Heart left ventricle (tissue), 16 donors: Measurements from ENCODE around the gene NUDT4B. TPM values are rescaled to one million over a fixed set of nuclear protein-coding genes. Genes with fewer than 3 reads are reported as not detected.
"Not testable (repeated sequence)": the region's sequence is repeated elsewhere in the genome, so short reads cannot be mapped to it uniquely, and the experiment has no call there.

Experiments used
- ATAC-seq, 4 donors: fragments of 200-7000 bp; cut with Tn5 transposase; one replicate each; pipeline ENCODE4 v1.9.1; 2020 to 2022; ENCODE audit warnings: moderate library complexity in 4 of 4, mild to moderate bottlenecking in 3 of 4, moderate number of reproducible peaks in 1 of 4
- DNase-seq, 5 donors: peaks; one replicate each; pipeline ENCODE4 v3.0.0-alpha.2; 2020
- H3K27ac ChIP-seq, 12 donors: fragments of 200-600 bp; sonication (generic) in 4 of 12; one replicate each; pipeline versions ENCODE4 v1.5.0 to v1.8.0; 2016 to 2022; ENCODE audit warnings: mild to moderate bottlenecking in 2 of 12
- H3K27me3 ChIP-seq, 9 donors: fragments of 200-600 bp; sonication (generic) in 2 of 9; one replicate each; pipeline versions ENCODE4 v1.5.1 to v1.8.0; 2016 to 2022; ENCODE audit warnings: mild to moderate bottlenecking in 3 of 9
- H3K36me3 ChIP-seq, 9 donors: fragments of 200-600 bp; sonication (generic) in 2 of 9; one replicate each; pipeline versions ENCODE4 v1.5.0 to v1.8.0; 2018 to 2022; ENCODE audit warnings: mild to moderate bottlenecking in 2 of 9
- H3K4me1 ChIP-seq, 12 donors: fragments of 200-600 bp; sonication (generic) in 4 of 12; one replicate each; pipeline versions ENCODE4 v1.5.0 to v1.8.0; 2016 to 2022; ENCODE audit warnings: mild to moderate bottlenecking in 3 of 12
- H3K4me3 ChIP-seq, 12 donors: fragments of 200-600 bp; sonication (generic) in 4 of 12; one replicate each; pipeline versions ENCODE4 v1.5.0 to v1.8.0; 2017 to 2022; ENCODE audit warnings: mild to moderate bottlenecking in 9 of 12, moderate library complexity in 4 of 12
- H3K9me3 ChIP-seq, 12 donors: fragments of 200-600 bp; sonication (generic) in 4 of 12; one replicate each; pipeline versions ENCODE4 v1.5.0 to v1.8.0; 2016 to 2022; ENCODE audit warnings: mild to moderate bottlenecking in 1 of 12
- whole genome bisulfite sequencing, 4 donors: extraction: QIAGEN DNeasy Blood & Tissue Kit in 2 of 4; methylation state at CpG; one replicate each; pipeline versions ENCODE4 v1.1.5 to v1.1.7; 2013 to 2018; 5-methylcytosine and 5-hydroxymethylcytosine counted together
- intact Hi-C, 10 donors: fragments of 100-400 bp; cut with DNase I; formaldehyde crosslinking; loops; one replicate each; pipeline versions ENCODE4 v1.11.1 to v1.14.2; 2022
- polyA plus RNA-seq, 2 donors: library from polyadenylated mRNA; stranded (reverse); fragments of 200-250 nt; gene quantifications; one replicate each; pipeline ENCODE4 v1.2.3, GENCODE V29; 2013
- total RNA-seq, 9 donors: library from RNA; depleted of rRNA in 2 of 9; stranded (reverse); fragments of >200 nt in 2 of 9; fragmentation: NEBNext Ultra II Directional in 3 of 9; extraction: Animal tissue kit (Norgen Biotek cat#: 25700) in 3 of 9; gene quantifications; one replicate each; pipeline versions ENCODE4 v1.1.0 to v1.2.4, GENCODE V29; 2016 to 2023
- donor health status: ischemic (EF 13 %, LVEDD 7.1; RV severe dilation, severe dysfunction).
- donor health status: healthy with polysubstance abuse.
- donor health status: DM: no; HTN: yes; CAD: no.
- donor health status: DM: no; HTN: no; CAD: no.
- donor health status: ischemic (EF 25% LVEDD 6.9; RV normal size, moderate dysfunction).
- donor health status: ischemic (EF 25% LVEDD 5.7; RV mildly dilated, moderate dysfunction).
- donor health status: healthy.
- donor health status: DM: yes; HTN: yes; CAD: no.
- donor health status: ischemic (EF 35%, LVEDD 5.7; RV mildly dilated, moderate dysfunction).
- donor health status: nonischemic (EF 11% LVEDD 7.7; RV severe dilation, severe dysfunction).
- donor health status: DM: yes; HTN: yes; CAD: no.
- donor health status: PGD.
- donor health status: ischemic (EF 29% LVEDD 5.4; RV normal size, mild dysfunction).
- donor health status: nonischemic (EF 23%, LVEDD 6.1; RV moderate dilation, normal function).

Gene NUDT4B
- total and polyA plus RNA-seq, 11 donors = 0.50 to 267 (median 23.8) TPM; not detected in 5

DNA sequence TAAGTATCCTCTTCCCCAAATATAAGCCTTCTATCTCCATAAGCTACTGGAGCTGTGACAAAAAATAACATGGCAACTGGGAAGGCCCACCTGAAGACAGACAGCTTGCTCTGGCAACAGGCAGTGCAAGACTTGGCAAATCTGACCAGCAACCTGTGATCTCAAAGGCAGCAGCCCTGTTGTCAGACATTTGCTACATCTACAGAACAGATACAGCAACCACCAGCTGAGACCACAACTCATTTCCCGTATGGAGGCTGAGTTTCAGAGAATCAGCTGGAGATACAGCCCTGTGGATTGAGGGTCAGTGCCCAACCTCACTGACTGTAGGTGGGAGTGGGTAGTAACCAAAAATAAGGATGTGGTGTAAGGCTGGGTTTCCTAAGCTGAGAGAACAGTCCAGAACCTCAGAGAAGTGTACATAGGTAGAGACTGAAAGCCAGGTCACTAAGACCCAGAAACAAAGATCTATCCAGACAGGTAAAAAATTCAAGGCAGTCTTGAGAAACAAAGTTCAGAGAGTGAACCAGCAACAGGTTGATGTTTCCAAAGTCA, 31.5 kb upstream of the NUDT4B start:
- intact Hi-C loops, H3K27ac ChIP-seq, ATAC-seq, H3K9me3 ChIP-seq, H3K27me3 ChIP-seq, DNase-seq, H3K36me3 ChIP-seq, H3K4me3 ChIP-seq, H3K4me1 ChIP-seq: not testable (repeated sequence)
- no CpG with 5 or more reads among the region's 1 CpG for WGBS, 4 donors

DNA sequence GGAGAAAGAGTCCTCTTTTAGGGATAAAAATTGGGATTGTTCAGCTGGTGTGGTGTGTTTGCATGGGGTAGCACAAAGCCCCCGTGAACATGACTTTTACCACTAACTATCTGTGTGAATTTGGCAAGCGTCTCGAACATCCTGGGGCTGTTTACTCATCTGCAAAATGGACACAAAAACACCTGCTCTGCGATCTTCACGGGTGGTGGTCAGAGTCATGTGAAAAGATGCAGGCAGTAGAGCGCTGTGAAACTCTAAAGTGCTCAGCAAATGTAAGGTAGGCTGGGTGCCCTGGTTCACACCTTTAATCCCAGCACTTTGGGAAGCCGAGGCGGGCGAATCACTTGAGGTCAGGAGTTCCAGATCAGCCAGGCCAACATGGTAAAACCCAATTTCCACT, 27.7 kb upstream of the NUDT4B start:
- intact Hi-C loops = not testable (repeated sequence)

DNA sequence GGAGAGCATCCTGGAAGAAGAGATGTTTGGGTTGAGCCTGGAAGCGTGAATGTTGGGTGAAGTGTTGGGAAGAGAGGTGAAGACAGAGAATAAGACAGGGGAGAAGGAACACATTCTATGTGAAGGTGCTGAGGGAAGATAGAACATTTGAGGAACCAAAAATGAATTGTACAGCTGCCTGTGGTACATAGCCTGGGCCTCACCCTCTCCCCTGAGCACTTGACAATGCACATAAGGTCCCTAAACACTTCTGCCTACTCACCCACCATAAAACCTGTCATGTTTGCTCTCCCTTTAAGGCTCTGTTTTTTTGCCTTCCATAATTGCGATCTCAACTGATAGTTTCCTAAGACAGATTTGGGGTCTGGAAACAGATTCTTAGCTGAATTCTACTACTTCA, 25.8 kb upstream of the NUDT4B start:
- DNase-seq, ATAC-seq, intact Hi-C loops: not testable (repeated sequence)

More for the DNA sequence above, 27.7 kb upstream of the NUDT4B start:
- H3K4me1 ChIP-seq, H3K9me3 ChIP-seq, DNase-seq, H3K36me3 ChIP-seq, H3K27ac ChIP-seq, H3K4me3 ChIP-seq, ATAC-seq, H3K27me3 ChIP-seq: not testable (repeated sequence)
- WGBS, 4 donors = no CpG with 5 or more reads among the region's 9 CpGs

DNA sequence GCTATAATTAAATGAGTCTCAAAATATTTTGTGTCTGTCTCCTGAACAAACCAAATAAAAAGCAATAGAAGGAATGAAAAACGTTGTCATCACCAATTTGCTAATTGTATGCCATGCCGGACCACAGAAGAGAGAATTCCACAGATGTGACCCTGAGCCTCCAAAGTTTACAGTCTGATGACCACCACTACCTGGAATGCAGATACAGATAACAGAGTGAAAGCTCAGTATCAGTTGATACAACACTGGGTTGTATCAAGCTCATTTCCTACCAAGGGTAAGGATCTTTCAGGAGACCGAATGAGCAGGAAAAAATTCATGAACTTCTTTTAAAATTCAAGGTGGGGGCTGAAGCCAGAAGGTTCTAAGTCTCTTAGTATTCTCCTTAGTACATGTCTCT, 25.1 kb upstream of the NUDT4B start:
- H3K4me1 ChIP-seq, H3K36me3 ChIP-seq, DNase-seq, H3K4me3 ChIP-seq, H3K27me3 ChIP-seq, H3K9me3 ChIP-seq, H3K27ac ChIP-seq, intact Hi-C loops, ATAC-seq: not testable (repeated sequence)
- no CpG with 5 or more reads among the region's 3 CpGs for WGBS, 4 donors

More for the DNA sequence above, 25.8 kb upstream of the NUDT4B start:
- not testable (repeated sequence) for H3K9me3 ChIP-seq, H3K27me3 ChIP-seq, H3K27ac ChIP-seq, H3K4me3 ChIP-seq, H3K4me1 ChIP-seq, H3K36me3 ChIP-seq
- WGBS, 4 donors = no CpG with 5 or more reads among the region's 2 CpGs

DNA sequence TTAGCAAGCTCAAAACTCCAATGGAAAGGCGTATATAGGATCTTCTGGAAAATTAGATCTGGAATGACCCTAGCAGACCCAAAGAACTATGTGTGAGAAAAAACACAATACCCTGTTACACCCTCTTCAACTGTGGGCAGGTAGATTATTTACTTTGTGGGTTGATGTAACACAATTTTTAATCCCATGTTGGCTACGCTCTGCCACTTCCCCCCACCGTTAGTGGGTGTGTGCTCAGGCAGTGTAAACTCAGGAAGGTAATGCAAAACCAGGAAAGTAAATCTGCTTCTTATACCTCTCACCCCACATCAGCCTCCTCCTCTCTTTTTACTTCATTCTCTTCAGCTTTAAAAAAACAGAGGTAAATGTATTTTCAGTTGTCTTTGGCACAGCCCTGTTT, 23.7 kb upstream of the NUDT4B start:
- H3K36me3 ChIP-seq, intact Hi-C loops, H3K27ac ChIP-seq, H3K9me3 ChIP-seq, H3K4me3 ChIP-seq, H3K27me3 ChIP-seq, DNase-seq, ATAC-seq, H3K4me1 ChIP-seq: not testable (repeated sequence)
- no CpG with 5 or more reads among the region's 3 CpGs for WGBS, 4 donors

DNA sequence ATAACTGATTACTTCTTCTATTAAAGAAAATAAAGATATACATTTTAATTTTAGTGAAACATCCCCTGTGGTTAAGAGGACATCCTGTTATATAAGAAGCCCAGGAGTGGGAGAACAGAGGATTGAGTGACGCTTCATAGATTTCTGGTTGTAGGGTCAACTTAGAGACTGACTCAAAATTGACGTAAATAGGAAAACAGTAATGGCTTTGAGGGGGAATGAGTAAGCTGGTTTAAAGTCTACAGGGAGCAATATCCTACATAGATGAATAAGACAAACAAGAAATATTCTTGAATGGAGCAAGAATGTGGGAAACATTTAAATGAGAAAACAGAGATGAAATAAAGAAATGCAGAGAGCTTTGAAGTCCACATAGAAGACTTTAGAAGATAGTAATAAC, 20.7 kb upstream of the NUDT4B start:
- peak in 2 of 4 donors; percentile 23 to 62 for ATAC-seq
- H3K9me3 ChIP-seq, DNase-seq, H3K4me1 ChIP-seq, H3K27me3 ChIP-seq, H3K27ac ChIP-seq, intact Hi-C loops, H3K4me3 ChIP-seq, H3K36me3 ChIP-seq: not testable (repeated sequence)
- no CpG with 5 or more reads among the region's 2 CpGs for WGBS, 4 donors

DNA sequence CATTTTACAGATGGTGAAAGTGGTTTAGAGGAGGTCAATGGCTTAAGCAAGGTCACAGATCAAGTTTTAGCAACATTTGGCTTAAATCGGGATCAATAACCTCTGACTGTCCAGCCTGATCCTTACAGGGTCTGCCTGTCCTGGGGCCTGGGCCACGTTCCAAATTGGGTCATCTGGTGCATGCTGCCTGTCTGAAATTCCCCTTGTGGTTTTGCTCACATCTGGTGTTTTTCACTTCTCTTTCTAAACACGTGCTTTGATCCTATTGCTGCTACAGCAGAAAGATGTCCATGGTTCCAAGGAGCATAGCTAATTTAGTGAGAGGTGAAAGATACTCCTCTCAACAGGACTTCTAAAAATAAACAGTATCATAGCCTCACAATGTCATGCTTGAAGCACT, 19.4 kb upstream of the NUDT4B start:
- intact Hi-C loops, H3K27me3 ChIP-seq, H3K4me1 ChIP-seq, H3K36me3 ChIP-seq, H3K9me3 ChIP-seq, DNase-seq, H3K4me3 ChIP-seq, H3K27ac ChIP-seq: not testable (repeated sequence)
- ATAC-seq = peak; percentile 36 to 66 (median 62)
- no CpG with 5 or more reads among the region's 3 CpGs for WGBS, 4 donors

DNA sequence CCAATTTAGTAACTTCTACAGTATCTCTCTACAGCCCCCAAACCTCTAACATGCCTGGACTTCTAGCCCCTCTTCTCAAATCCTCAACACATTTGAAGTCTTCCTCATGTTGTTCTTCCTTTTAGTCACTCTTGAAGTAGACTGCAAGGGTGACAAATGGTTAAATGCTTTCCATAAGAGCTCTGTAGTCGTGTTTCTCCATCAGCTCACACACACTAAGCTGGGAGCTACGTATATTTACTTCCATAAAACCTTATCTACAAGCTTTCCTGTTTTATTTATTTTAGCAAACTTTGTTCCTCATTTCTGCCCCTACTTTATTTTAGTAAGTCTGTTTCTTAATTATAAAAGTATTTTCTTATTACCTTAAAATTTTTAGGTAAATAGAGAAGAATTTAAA, 19.0 kb upstream of the NUDT4B start:
- intact Hi-C loops, H3K9me3 ChIP-seq, H3K36me3 ChIP-seq, H3K27me3 ChIP-seq, H3K4me3 ChIP-seq, DNase-seq, H3K4me1 ChIP-seq, H3K27ac ChIP-seq, ATAC-seq: not testable (repeated sequence)
- WGBS, 4 donors = no CpG with 5 or more reads among the region's 2 CpGs

DNA sequence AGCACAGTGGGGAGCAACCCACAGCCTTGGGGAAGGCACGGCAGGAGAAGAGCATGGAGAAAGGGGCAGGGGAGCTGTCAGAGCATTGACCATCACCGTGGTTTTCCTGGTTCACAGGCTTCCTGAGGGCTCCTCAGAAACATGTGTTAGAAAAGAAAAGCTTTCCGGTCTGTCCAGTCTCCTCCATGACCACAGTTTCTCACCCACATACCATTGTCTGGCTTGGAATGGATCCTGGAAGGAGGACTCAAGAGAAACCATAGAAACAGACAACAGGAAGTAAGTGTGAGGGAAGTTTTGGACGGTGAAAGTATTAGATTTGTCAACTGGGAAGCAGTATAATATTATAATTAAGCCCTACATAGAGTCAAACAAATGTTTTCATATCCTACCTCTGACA, 16.3 kb upstream of the NUDT4B start:
- peak in 2 of 4 donors; percentile 55 to 69 for ATAC-seq
- DNase-seq, H3K27me3 ChIP-seq, H3K4me3 ChIP-seq, H3K27ac ChIP-seq, intact Hi-C loops, H3K4me1 ChIP-seq, H3K9me3 ChIP-seq, H3K36me3 ChIP-seq: not testable (repeated sequence)
- WGBS, 4 donors = no CpG with 5 or more reads among the region's 4 CpGs

DNA sequence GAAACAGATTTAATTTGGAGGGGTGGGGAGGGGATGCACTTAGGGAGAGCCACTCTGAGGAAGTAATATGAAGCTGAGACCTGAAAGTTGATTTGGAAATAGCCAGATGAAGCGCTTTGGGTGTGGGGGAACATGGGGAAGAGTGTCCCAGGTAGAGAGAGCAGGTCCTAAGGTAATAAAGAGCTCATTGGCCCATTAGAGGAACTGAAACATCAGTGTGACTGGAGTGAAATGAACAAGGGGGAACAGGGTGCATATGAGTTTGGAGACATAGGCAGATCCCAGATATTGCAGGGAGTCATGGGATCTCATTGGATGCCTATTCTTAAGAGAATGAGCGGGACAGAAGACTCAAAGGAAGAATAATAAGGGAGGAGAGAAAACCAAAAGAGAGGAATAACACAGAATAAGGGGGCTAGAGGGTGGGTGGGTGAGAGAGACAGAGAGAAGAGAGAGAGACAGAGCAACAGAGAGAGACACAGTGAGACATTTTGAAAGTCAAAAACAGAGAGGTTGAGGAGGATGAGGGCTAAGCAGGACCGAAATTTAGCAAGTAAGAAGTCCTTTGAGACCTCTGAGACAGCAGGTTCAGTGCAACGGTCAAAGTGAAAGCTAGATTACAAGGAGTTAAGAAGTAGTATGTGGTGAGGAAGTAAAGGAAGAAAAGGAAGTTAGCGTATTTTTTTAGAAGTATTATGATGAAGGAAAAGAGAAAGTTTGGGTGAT, 14.8 kb upstream of the NUDT4B start:
- no CpG with 5 or more reads among the region's 5 CpGs for WGBS, 4 donors
- ATAC-seq = peak in 1 of 4 donors; percentile 27
- H3K27me3 ChIP-seq, H3K36me3 ChIP-seq, intact Hi-C loops, H3K4me1 ChIP-seq, H3K27ac ChIP-seq, H3K4me3 ChIP-seq, H3K9me3 ChIP-seq, DNase-seq: not testable (repeated sequence)

DNA sequence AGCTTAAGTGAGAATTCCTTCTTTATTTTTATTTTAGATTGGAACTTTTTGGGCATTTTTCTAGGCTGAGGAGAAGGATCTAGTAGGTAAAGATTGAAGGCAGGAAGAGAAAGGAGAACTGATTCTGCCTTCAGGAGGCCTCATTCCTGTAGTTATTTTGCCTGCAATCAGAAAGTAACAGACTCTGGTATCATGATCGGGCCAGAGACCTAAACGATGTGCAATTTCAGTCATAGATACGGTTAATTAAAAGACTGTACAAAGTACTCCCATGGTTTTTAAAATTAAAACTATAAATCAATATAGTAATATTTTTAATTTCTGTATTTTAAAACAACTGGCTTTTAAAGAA, 14.3 kb upstream of the NUDT4B start:
- H3K27me3 ChIP-seq, H3K9me3 ChIP-seq, DNase-seq, ATAC-seq, H3K36me3 ChIP-seq, H3K4me3 ChIP-seq, H3K27ac ChIP-seq, H3K4me1 ChIP-seq, intact Hi-C loops: not testable (repeated sequence)
- no CpG with 5 or more reads among the region's 3 CpGs for WGBS, 4 donors

DNA sequence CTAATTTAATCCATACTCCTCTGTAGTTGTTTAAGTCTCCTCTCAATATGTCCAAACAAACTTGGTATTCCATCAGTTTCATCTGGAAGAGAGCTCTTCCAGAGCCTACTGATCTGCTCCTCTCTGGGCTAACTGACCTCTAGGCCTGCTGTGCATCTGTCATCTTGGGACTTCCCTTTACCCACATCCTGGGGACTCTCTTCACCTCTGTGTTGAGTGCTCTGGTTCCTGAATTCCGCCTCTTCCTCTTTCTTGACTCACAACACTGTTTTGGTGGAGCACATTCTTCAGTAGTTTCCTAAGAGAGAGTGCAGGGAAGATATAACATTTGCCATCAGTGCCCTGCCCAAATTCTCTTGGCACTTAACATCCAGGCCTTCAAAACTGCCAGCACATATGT, 13.0 kb upstream of the NUDT4B start:
- intact Hi-C loops = not testable (repeated sequence)
- no CpG with 5 or more reads among the region's 1 CpG for WGBS, 4 donors

More for the DNA sequence above, 13.0 kb upstream of the NUDT4B start:
- not testable (repeated sequence) for H3K4me3 ChIP-seq, H3K4me1 ChIP-seq, DNase-seq, H3K27ac ChIP-seq, H3K9me3 ChIP-seq, H3K36me3 ChIP-seq, H3K27me3 ChIP-seq
- ATAC-seq = peak in 3 of 4 donors; percentile 50 to 83 (median 75)
